Stimulated activated CD8-positive, alpha-beta memory T cell treated with anti-CD3 and anti-CD28 coated beads, Interleukin-4, amount 100 ng/mL, for 24 hours (primary cell): Measurements from ENCODE around the gene POMT2.

Experiments used
- DNase-seq: peaks from one replicate; pipeline ENCODE4 v3.0.0-alpha.2; 2020; ENCODE audit warnings: low read depth

The POMT2 gene

DNA sequence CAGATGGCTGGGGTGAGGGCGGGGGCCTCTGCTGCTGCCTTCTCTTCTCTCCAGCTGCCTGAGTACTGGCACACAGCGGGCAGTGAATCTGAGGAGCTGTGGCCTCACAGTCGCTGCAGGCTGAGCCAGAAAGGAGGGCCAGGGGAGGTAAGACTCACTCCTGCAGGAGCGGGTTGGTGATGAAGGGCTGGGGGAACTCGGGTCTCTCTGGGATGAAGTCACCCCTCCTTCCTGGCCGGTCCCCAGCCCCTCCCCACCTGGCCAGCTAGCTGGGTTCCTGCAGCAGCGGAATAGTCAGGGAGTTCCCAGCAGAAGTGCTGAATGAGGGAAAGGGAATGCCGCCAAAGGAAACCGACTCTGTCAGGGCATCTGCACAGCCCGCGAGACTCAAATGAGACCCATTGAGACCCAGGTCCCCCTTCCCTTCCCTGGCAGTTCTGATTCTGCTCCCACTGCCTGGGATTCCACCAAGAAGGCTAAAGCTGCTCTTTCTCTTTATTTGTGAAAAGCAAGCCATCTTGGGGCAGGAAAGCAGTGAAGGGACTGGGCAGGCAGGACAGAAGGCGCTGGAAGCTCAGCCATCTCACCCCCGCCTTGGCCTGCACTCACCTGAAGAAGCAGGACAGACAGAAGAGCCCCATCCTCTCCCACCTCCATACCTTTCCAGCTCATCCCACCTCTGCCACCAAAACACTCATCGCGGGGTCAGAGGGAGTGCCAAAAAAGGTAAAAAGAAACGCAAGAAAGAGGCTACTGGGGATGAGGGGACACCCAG, 54.9 kb downstream of the POMT2 start:
- DNase-seq: no peak

DNA sequence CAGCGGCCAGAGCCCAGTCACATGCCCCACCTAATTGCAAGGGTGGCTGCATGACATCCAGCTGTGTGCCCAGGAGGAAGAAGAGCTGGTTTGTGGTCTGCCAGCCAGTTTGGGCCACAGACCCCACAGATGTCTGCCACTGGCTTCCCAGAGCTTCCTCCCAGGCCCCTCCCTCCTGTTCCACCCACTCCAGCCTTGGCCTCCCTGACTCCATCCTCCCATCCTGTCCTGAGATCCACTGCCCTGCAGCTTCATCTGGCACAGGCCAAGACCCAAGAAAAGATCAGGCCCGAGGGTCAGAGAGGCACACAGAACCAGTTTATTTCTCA, 55.5 kb downstream of the POMT2 start:
- no peak for DNase-seq

GRCh38 chr14:77264466-77265186, 56.1 kb downstream of the POMT2 start:
- DNase-seq: no peak

DNA sequence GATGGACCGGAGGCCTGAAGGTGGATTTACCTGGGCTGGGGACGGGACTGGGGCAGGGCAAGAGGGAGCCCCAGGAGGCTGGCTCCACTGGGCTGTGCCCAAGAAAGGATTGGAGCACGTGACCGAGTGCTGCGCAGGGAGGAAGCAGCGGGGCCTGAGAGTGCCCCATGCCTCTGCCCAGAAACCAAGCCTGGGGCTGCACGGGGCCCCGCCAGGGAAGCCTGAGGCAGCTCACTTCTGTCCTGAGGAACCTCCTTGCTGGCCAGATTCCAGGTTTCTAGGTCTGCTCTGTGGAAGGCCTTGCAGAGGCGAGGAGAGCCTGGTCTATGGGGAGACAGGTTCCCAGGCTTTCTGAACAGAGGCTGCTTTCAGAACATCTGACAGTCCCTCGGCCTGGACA, 60.1 kb downstream of the POMT2 start:
- no peak for DNase-seq

- no peak for DNase-seq
These were observed 60.5 kb downstream of the POMT2 start for GRCh38 chr14:77260199-77260598.

DNA sequence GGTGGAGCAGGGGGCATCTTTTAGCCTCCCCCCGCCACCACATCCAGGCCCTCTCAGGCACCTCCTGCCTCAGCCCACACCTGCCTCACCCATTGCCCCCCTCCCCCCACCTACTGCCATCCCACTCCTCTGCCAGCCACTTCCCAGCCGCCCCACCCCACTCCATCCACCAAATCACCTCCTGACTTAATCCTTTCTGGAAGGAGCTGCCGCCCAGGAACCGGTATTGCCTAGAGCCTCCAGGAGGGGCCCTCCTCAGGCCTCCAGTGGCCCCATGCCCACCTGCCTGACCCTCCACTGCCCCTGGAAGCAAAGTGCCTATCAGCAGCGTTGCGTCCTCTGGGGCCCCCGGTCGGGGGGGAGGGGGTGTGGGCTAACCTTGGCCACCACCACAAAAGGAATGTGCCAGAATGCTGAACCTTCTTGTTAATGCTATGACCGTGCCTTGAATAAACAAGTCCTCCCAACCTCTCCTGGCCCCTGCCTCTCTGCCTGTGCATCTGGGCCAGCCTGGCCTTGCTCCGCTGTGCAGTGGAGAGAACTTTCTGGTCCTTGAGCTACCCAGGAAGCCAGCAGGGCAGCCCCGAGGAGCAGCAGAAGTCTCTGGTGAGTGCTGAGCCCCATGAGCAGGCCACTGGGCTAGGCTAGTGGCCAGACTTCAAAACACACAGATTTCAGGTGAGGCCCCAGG, 61.5 kb downstream of the POMT2 start:
- DNase-seq: no peak

DNA sequence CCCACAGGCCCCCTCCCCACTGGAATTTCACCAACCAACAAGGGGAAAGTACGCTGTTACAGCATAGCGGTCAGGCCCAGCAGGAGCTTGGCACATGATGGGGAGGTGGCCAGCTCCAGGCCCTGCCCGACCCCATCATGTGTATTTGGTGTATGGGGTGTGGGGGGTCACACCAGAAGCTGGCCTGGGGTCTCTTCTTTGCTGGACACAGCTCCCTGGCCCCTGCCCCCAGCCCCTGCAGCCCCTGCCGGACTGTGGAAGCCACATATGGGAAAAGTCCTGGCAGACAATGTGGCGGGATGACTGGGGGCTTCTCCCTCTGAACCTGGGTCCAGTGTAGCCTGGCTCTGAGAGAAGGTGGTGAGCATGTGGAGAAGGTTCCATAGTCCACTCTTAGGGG, 62.1 kb downstream of the POMT2 start:
- no peak for DNase-seq

- DNase-seq: no peak
These were observed 63.0 kb downstream of the POMT2 start for GRCh38 chr14:77257700-77258099.

DNA sequence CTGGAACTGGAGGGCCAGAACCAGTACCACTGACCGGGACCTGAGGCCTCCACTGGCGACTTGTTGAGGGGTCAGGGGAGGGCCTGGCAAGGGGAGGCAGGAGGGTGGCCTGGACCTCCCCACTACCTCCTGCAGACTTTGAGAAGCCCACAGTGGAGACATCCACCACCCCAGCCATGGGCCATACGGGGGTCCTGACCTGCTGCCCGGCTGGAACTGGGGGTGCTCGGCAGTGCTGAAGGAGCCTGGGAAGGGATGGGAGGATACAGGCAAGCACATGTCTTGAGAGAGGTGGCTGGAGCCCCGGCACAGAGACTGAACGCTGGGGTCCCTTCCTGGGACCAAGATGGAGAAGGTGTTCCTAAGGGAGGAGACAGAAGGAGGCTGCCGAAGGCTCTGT, 64.0 kb downstream of the POMT2 start:
- DNase-seq: no peak

GRCh38 chr14:77253333-77254190, 67.1 kb downstream of the POMT2 start:
- no peak for DNase-seq

DNA sequence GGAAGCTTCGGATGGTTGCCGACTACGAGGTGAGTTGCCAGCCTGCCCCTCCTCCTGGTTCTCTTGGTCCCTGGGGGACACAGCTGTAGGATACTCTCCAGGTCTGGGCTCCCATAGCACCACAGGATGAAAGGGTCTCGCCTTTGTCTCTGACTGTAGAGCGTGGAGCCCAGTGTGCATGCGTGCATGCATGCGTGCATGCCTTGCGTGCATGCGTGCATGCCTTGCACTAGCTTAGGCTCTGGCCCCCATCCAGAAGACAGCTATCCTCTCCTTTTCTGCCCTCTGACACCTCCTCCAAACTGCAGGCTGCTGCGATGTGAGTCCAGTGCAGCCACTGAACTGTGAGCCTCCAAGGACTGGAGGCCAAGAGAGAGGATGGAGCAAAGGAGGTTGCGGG, 68.8 kb downstream of the POMT2 start:
- DNase-seq: no peak

DNA sequence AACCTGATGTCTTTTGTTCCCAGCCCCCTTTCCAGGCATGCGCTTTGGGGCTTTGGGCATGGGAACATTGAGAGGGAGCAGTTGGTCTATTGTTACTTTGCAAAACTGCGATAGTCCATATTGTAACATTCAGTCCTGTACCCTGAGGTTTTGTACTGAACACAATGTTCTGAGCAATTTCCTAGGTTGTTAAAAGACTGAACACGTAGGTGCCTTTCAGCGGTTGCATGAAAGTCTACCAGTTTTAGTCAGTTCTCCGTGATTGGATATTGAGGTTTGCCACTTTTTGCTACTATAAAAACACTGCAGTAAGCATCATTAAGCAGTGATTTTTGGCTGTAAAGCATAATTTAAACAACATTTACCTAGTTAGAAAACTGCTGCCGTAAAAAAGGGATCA, 69.8 kb downstream of the POMT2 start:
- DNase-seq: no peak

DNA sequence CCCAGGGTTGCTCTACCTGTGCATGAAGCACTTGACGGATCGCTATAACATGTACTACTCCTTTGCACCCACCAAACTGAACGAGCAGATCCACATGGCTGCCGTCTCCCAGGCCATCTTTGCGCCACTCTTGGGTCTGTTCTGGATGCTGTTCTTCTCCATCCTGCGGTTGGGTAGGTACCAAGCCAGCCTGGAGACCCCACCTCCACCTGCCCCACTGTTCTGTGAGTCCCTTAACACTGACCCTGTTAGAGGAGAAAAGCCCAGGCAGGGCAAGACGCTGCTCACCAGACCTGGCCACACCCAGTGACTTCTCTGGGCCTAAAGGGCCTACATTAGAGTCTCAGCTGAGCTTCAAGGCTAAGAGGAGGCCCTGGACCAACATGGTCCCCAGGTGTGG, 71.4 kb downstream of the POMT2 start:
- DNase-seq: no peak

DNA sequence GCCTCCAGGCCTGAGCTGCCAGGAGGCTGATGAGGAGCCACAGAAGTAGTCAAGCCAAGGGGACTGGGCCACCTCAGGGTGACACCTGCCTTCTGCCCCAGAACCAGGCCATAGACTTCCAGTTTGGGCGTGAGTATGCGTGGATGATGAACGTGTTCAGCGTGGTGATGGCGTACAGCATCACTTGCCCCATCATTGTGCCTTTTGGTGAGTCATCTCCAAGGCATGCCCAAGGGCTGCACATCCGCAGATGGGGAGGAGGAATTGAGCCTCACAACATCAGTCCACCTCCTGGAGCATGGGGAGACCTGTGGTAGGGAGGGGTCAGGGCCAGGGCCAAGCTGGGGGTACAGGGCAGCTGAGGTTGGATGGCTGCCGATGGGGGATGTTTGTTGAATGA, 72.0 kb downstream of the POMT2 start:
- no peak for DNase-seq

DNA sequence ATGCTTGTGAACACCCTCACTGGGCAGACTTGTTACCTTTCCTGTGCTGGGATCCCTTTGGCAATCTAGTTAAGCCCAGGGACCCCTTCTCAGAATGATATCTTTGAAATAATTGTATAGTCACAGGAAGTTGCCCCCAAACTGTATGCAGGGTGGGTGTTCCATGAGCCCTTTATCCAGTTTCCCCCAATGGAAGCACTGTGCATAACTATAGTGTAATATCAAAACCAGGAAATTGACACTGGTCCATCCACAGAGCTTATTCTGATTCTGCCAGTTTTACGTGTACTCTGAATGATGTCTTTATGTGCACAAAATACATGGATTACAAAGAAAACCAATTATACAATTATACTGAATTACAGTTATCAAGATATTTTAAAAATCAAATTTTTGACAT, 73.9 kb downstream of the POMT2 start:
- DNase-seq: no peak

- DNase-seq: no peak
These were observed 74.9 kb downstream of the POMT2 start for GRCh38 chr14:77245820-77246219.

GRCh38 chr14:77243853-77244252, 76.8 kb downstream of the POMT2 start:
- no peak for DNase-seq

- no peak for DNase-seq
These were observed 77.9 kb downstream of the POMT2 start for GRCh38 chr14:77242752-77243151.

GRCh38 chr14:77241955-77242354, 78.7 kb downstream of the POMT2 start:
- no peak for DNase-seq

- DNase-seq: no peak
These were observed 80.3 kb downstream of the POMT2 start for GRCh38 chr14:77240336-77240915.

- no peak for DNase-seq
These were observed 81.3 kb downstream of the POMT2 start for GRCh38 chr14:77239412-77239811.

DNA sequence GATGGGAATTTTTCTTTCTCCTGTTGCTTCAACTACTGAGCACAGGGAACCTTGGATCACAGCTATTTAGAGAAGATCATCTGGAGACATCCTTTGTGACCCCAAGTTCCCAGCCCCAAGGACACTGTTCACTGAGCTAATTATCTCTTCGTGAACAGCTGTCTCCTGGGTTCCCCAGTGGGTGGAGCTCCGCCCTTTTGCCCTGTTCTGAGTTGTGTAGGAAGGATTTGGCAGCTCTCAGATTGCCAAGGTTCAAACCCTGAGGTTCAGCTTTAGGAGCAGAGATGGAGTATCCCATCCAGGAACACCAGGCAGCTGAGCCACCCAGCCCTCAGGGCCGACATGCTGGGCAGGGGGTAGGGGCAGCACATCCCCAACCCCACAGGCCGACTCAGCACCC, 81.7 kb downstream of the POMT2 start:
- DNase-seq: no peak
